ENCODE data around the gene VAPB. TPM values are rescaled to one million over a fixed set of nuclear protein-coding genes. Genes with fewer than 3 reads are reported as not detected.

The VAPB gene
- total RNA-seq, 6 experiments from 2014 or later: 48.9 to 57.4 (median 54.5) TPM

- H3K27me3 Mint-ChIP-seq (ENCODE audit: insufficient read depth): no peaks in the 10 kb centered on the region; the same call in 1 of the 2 replicates
- peaks cover 26% of the 10 kb centered on the region for H3K36me3 Mint-ChIP-seq (ENCODE audit: low read depth)
- no peak for TF ChIP-seq CTCF (IDR thresholded peaks at IDR 0.05)
- peak; percentile 64 for DNase-seq
- H3K9me3 Mint-ChIP-seq: peaks cover 12% of the 10 kb centered on the region
- peaks cover 28% of the 10 kb centered on the region for H3K4me1 Mint-ChIP-seq (ENCODE audit: low read depth)
- peak overlapping the region; percentile 74 for H3K27ac Mint-ChIP-seq
- peak overlapping the region; percentile 62 for H3K4me3 Mint-ChIP-seq
Measured at GRCh38 chr20:58450254-58450653, 61.2 kb downstream of the VAPB start.

- peaks cover 47% of the 10 kb centered on the region for H3K4me1 Mint-ChIP-seq (ENCODE audit: low read depth)
- H3K36me3 Mint-ChIP-seq (ENCODE audit: low read depth): peaks cover 45% of the 10 kb centered on the region
- H3K27me3 Mint-ChIP-seq (ENCODE audit: insufficient read depth): no peaks in the 10 kb centered on the region; the same call in none of the 2 replicates
- DNase-seq: no peak
- H3K9me3 Mint-ChIP-seq: peaks cover 12% of the 10 kb centered on the region
- TF ChIP-seq CTCF (IDR thresholded peaks at IDR 0.05): no peak
- no peak overlapping the region for H3K4me3 Mint-ChIP-seq
- H3K27ac Mint-ChIP-seq: no peak overlapping the region
Measured at GRCh38 chr20:58452667-58453255, 63.7 kb downstream of the VAPB start.

GRCh38 chr20:58453391-58453790 lies 64.4 kb downstream of the VAPB start:
- no peaks in the 10 kb centered on the region; the same call in none of the 2 replicates for H3K27me3 Mint-ChIP-seq (ENCODE audit: insufficient read depth)
- no peak for DNase-seq

GRCh38 chr20:58454460-58454859 lies 65.4 kb downstream of the VAPB start:
- no peak overlapping the region for H3K4me3 Mint-ChIP-seq
- H3K9me3 Mint-ChIP-seq: peaks cover 12% of the 10 kb centered on the region
- H3K27me3 Mint-ChIP-seq (ENCODE audit: insufficient read depth): no peaks in the 10 kb centered on the region; the same call in none of the 2 replicates
- no peak overlapping the region for H3K27ac Mint-ChIP-seq
- peaks cover 56% of the 10 kb centered on the region for H3K36me3 Mint-ChIP-seq (ENCODE audit: low read depth)
- no peak for TF ChIP-seq CTCF (IDR thresholded peaks at IDR 0.05)
- DNase-seq: no peak
- H3K4me1 Mint-ChIP-seq (ENCODE audit: low read depth): peaks cover 52% of the 10 kb centered on the region

More at GRCh38 chr20:58453391-58453790, 64.4 kb downstream of the VAPB start:
- TF ChIP-seq CTCF (IDR thresholded peaks at IDR 0.05): no peak
- Mint-ChIP-seq H3K36me3 (ENCODE audit: low read depth) (peaks cover 52% of the 10 kb centered on the region), H3K27ac (no peak overlapping the region), H3K4me1 (ENCODE audit: low read depth) (peaks cover 52% of the 10 kb centered on the region), H3K4me3 (no peak overlapping the region), H3K9me3 (peaks cover 12% of the 10 kb centered on the region)

- no peak for TF ChIP-seq CTCF (IDR thresholded peaks at IDR 0.05)
- DNase-seq: peak; percentile 94
- peaks cover 45% of the 10 kb centered on the region for H3K4me1 Mint-ChIP-seq (ENCODE audit: low read depth)
- H3K27ac Mint-ChIP-seq: peak overlapping the region; percentile 91
- peaks cover 59% of the 10 kb centered on the region for H3K36me3 Mint-ChIP-seq (ENCODE audit: low read depth)
- peaks cover 12% of the 10 kb centered on the region for H3K9me3 Mint-ChIP-seq
- H3K4me3 Mint-ChIP-seq: no peak overlapping the region
- H3K27me3 Mint-ChIP-seq (ENCODE audit: insufficient read depth): no peaks in the 10 kb centered on the region; the same call in none of the 2 replicates
Measured at GRCh38 chr20:58457083-58457695, 68.2 kb downstream of the VAPB start.
